WTC11 (cell line): ENCODE data around the gene PGAM5.

Experiments
- CTCF ChIP-seq: fragments of 200-600 bp; IDR thresholded peaks from 2 replicates; pipeline ENCODE4 v1.8.0; 2022; ENCODE audit warnings: antibody characterized with exemption
- GRHL2 ChIP-seq: fragments of 250-450 bp; sonication (Bioruptor Pico); IDR thresholded peaks from 2 replicates; pipeline ENCODE4 v1.8.0; 2022; ENCODE audit warnings: mild to moderate bottlenecking, moderate library complexity; ENCODE audit not compliant: insufficient replicate concordance, severe bottlenecking
- JUN ChIP-seq: sonication (generic); formaldehyde crosslinking; IDR thresholded peaks from 2 replicates; pipeline ENCODE4 v1.8.0; 2023; ENCODE audit warnings: mild to moderate bottlenecking, missing genetic modification reagents
- TCF7 ChIP-seq: sonication (generic); formaldehyde crosslinking; IDR thresholded peaks from 2 replicates; pipeline ENCODE4 v1.8.0; 2022; ENCODE audit warnings: mild to moderate bottlenecking, low read depth, missing genetic modification reagents, moderate library complexity

DNA sequence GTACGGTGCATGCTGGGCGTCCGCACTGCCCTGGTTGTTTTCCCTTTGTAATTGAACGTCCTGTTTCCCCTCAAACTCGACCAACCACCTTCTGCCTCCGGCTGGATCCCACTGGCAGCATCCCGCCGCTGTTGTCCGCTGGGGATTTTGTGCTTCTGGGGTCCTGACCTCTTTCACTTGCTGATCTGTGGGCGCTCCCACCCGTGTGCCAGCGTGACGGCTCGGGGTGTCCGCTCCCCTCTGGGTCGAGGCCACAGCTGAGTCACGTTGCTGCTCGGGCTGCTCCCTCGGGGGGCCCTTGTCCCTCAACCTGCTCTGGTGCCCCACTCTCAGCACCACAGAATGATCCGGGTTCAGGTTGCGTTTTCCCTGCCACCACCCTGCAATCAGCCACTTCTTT, 8.0 kb downstream of the PGAM5 start:
- TF ChIP-seq GRHL2 (CRISPR knock-in tag) (no peak), JUN (no peak), CTCF (no peak), TCF7 (no peak)
